IPS DF 4.7 (cell line): ENCODE results near the gene YBX2.
A peak's percentile ranks its signal among the peaks of the same experiment; 100 is the strongest.
"Not testable (repeated sequence)": the region's sequence is repeated elsewhere in the genome, so short reads cannot be mapped to it uniquely, and the experiment has no call there.

Source experiments
- DNase-seq: peaks from one replicate; pipeline ENCODE4 v3.0.0-alpha.2; 2013; ENCODE audit warnings: low spot score; ENCODE audit errors: extremely low read depth

The YBX2 gene

GRCh38 chr17:7248796-7249195, 45.6 kb downstream of the YBX2 start:
- no peak for DNase-seq

GRCh38 chr17:7246779-7247178, 47.7 kb downstream of the YBX2 start:
- no peak for DNase-seq

DNA sequence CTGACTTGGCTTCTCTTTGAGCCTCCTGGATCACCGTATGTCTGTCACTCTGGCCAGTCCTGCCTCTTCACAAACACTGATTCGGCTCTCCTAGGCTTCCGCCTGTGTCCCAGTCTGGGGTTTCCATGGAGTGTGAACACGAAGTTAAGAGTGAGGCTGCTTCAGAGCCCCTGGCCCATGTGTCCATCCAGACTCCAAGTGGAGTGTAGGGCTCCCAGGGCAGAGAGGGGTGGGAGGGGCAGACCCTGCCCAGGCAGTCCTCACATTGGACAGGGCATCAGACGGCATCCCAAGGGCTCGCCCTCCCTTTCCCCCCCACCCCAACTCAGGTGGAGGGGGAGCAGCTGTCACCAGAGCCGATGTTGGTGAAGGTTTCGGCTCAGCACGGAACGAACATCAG, 50.6 kb downstream of the YBX2 start:
- DNase-seq = not testable (repeated sequence)

GRCh38 chr17:7243453-7243729, 51.0 kb downstream of the YBX2 start:
- DNase-seq = no peak

DNA sequence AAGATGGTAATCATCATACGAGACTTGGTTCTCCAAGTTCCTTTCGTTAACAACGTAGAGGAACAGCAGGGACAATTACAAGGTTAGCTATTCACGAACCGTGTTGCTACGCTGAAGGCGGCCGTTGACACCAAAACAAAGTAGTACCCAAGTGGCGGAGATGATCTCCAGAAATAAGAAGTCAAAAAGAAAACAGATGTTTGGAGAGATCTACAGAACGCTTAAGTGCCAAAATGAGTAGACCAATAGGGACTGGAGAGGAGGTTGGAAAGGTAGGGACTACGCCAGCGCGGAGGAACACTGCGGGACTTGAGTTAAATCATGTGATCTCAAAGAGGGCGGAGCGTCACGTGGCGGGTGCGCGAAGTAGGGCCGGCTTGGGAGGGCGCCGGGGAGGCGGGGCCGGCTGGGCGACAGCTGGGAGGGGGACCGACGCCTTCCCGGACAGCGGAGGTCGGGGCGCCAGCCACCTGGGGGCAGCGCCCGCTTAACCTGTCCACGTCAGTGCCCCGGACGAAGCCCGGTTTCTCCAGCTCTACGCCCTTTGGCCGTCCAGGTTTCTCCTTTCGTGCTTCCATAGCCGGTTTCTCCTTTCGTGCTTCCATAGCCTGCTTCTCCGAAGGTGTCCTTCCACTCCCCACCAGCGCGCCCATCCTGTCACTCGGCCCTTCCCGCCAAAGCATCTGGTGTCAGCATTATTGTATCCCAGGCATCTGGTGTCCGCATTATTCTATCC, 51.6 kb downstream of the YBX2 start:
- no peak for DNase-seq

DNA sequence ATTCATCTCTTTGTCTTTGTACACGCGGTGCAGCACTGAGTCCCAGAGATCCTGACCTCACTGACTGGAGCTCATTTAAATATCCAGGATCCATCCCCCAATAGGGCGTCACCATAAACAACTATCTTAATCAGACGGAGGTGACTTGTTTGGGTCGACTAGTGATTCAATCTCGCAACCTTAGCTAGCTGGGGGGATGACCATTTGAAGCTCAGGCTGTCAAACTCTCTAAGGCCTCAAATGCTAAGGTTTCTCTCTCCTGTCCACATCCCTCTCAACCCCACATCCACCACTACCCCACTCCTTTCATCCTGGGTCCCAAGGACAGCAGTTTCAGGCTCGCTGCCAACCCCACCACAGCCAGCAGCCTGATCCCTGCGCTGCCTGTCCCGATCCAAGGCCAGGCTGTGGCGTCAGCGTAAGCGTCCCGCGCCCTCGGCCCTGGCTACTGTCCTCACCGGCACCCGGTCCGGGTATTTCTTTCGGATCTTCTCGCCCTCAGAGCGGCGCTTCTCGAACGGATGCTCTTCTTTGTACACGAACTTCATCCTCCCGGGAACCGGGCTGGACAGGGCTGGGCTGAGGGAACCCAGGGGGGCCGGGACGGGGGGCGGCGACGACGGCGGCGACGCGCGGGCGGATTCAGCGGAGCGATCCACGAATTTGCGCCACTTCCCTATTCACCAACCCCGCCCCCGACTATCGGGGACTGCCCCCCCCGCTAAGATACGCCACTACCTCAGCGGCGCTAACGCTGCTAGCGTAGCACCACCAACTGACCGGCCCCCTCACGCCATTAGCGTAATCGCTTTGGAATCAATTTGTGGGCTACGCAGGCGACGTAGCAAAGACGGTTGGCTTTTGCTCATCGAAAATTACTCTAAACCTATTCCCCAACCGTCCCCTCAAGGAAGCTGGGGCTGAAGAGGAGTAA, 52.4 kb downstream of the YBX2 start, which contains the start of gene GABARAP:
GABARAP (minus strand) TSS at position 667 of the 934 bp plus-strand sequence; CDS start at position 548, 119 bp downstream.
- DNase-seq = no peak

- no peak for DNase-seq
Observed at GRCh38 chr17:7241090-7241733, 53.2 kb downstream of the YBX2 start.

DNA sequence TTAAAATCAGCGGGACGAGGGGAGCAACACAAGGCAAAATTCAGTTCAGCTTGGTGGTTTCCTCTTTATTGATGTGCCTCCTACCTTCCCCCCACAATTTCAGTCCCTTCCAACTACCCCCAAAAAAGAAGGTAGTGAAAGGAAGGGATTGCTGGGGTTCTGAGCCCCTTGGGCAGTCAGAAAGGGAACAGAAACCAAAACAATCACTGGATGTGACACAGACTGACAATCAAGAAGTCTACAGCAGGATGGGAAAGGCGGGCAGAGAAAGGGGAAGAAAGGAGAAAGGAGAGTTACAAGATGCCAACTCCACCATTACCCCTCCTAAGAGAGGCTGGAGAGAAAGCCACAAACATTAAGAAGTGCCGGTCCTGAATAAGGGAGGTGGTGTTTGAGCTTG, 54.1 kb downstream of the YBX2 start:
- DNase-seq = no peak

- DNase-seq = peak; percentile 98
Observed at GRCh38 chr17:7239091-7240027, 55.1 kb downstream of the YBX2 start, which contains the start of gene PHF23. PHF23 (minus strand) TSS chr17:7239457; CDS start chr17:7239279, 178 bp downstream.

DNA sequence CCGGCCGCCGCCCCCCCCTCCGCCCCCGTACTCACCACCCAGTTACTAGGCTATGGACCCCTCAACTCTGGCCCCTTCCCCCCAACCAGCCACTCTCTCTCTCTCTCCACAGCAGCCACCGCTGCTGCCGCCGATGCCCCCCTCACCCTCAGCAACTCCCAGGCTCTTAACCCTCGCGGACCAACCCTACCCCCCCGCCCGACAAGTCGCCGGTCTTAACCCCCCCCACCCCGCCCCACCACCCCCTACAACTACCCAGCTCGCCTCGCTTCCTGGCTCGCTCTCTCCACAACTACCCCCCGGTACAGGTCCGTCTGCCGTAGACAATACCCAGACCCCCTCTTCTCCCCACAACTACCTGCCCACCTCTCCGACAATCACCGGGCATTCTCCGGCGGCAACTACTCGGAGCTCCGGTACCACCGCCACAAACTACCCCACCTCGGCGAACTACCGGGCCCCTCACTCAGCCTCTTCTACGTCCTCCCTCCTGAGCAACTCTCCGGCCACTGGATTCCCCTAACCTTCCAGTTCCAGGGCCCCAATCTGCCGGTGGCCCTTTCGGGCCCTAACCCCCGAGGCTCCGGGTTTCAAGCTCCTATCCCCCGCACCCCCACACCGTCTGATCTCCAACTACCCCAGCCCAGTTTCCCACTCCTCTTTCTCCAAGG, 55.9 kb downstream of the YBX2 start:
- DNase-seq = no peak
